ENCODE results near the gene SETBP1. TPM values are rescaled to one million over a fixed set of nuclear protein-coding genes. Genes with fewer than 3 reads are reported as not detected.

The SETBP1 gene
- total RNA-seq, 1 donor from 2014 or later = 80.0 TPM

- Mint-ChIP-seq H3K4me1 (ENCODE audit: unreplicated experiment) (peaks cover 25% of the 10 kb centered on the region), H3K4me3 (ENCODE audit: unreplicated experiment) (no peak overlapping the region), H3K27me3 (ENCODE audit: unreplicated experiment) (no peaks in the 10 kb centered on the region), H3K36me3 (ENCODE audit: unreplicated experiment) (peaks cover 40% of the 10 kb centered on the region), H3K9me3 (ENCODE audit: unreplicated experiment) (no peaks in the 10 kb centered on the region), H3K27ac (ENCODE audit: unreplicated experiment) (peak overlapping the region; percentile 79)
- no peak for DNase-seq (ENCODE audit: extremely low spot score, unreplicated experiment)
- TF ChIP-seq, protein P1, sequence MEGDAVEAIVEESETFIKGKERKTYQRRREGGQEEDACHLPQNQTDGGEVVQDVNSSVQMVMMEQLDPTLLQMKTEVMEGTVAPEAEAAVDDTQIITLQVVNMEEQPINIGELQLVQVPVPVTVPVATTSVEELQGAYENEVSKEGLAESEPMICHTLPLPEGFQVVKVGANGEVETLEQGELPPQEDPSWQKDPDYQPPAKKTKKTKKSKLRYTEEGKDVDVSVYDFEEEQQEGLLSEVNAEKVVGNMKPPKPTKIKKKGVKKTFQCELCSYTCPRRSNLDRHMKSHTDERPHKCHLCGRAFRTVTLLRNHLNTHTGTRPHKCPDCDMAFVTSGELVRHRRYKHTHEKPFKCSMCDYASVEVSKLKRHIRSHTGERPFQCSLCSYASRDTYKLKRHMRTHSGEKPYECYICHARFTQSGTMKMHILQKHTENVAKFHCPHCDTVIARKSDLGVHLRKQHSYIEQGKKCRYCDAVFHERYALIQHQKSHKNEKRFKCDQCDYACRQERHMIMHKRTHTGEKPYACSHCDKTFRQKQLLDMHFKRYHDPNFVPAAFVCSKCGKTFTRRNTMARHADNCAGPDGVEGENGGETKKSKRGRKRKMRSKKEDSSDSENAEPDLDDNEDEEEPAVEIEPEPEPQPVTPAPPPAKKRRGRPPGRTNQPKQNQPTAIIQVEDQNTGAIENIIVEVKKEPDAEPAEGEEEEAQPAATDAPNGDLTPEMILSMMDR (IDR thresholded peaks at IDR 0.05) = no peak
Observed at GRCh38 chr18:44709307-44710126, 28.8 kb downstream of the SETBP1 start.

DNA sequence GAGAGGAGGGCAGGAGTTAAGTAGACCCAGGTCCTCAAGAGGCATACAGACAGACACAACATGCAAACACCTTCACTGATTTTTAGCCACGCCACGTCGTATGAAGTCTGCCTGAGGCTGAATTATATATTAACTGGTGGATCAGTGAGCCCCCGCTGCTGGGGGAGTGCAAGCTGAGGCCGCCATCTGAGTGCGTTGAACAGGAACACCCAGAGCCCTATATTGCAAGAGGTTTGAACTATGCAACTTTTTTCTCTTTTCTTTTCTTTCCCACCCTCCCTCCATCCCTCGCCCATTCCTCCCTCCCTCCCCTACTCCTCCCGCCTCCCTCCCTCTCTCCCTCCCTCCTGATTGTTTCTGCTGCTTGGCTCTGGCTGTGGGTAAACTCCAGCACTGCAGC is 30.2 kb downstream of the SETBP1 start:
- DNase-seq (ENCODE audit: extremely low spot score, unreplicated experiment) = no peak
- TF ChIP-seq, protein P1 (IDR thresholded peaks at IDR 0.05) = no peak
- Mint-ChIP-seq H3K9me3 (ENCODE audit: unreplicated experiment) (no peaks in the 10 kb centered on the region), H3K36me3 (ENCODE audit: unreplicated experiment) (peaks cover 43% of the 10 kb centered on the region), H3K27ac (ENCODE audit: unreplicated experiment) (no peak overlapping the region), H3K4me1 (ENCODE audit: unreplicated experiment) (peaks cover 39% of the 10 kb centered on the region), H3K27me3 (ENCODE audit: unreplicated experiment) (no peaks in the 10 kb centered on the region), H3K4me3 (ENCODE audit: unreplicated experiment) (no peak overlapping the region)

DNA sequence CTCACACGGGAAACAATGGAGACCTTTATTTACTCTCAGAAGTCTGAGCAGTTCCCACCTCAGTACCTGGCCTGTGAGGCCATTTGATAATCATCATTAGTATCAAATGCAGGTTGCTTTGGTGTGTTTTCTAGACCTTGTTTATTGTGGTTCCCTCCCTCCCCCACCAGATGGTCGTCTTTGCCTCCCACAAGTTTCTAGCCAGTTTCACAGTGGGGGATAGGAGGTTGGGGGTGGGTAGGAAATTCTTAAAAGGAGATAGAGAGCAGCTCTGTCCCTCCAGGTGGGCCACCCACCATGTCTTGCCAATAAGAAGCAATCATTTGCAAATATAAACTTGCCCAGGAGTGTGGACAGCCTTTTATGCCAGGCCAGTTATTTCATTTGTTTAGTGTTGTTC is 31.3 kb downstream of the SETBP1 start:
- no peak for DNase-seq (ENCODE audit: extremely low spot score, unreplicated experiment)
- peaks cover 44% of the 10 kb centered on the region for H3K36me3 Mint-ChIP-seq (ENCODE audit: unreplicated experiment)
- no peaks in the 10 kb centered on the region for H3K9me3 Mint-ChIP-seq (ENCODE audit: unreplicated experiment)
- H3K27ac Mint-ChIP-seq (ENCODE audit: unreplicated experiment) = peak overlapping the region; percentile 5
- H3K27me3 Mint-ChIP-seq (ENCODE audit: unreplicated experiment) = no peaks in the 10 kb centered on the region
- peaks cover 45% of the 10 kb centered on the region for H3K4me1 Mint-ChIP-seq (ENCODE audit: unreplicated experiment)
- no peak overlapping the region for H3K4me3 Mint-ChIP-seq (ENCODE audit: unreplicated experiment)
- TF ChIP-seq, protein P1 (IDR thresholded peaks at IDR 0.05) = no peak

DNA sequence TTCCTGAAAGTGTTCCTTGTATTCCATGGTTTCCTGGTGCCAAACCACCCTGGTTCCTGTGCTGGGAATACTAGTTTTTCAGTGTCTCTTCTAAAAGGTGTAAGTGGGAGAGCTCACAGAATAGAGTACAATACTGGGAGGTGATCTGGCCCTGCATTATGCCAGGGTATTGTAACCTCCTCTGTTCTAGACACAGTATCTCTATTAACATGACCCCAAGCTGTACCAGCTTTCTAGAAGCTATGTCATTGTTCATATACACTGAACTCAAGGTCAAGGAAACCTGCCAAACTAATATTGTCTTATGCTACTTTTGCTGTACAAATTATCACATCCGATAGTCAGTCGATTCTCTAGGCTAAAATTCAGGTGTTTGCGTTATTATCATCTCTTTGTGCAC is 32.7 kb downstream of the SETBP1 start:
- H3K27me3 Mint-ChIP-seq (ENCODE audit: unreplicated experiment) = no peaks in the 10 kb centered on the region
- no peak overlapping the region for H3K27ac Mint-ChIP-seq (ENCODE audit: unreplicated experiment)
- H3K4me3 Mint-ChIP-seq (ENCODE audit: unreplicated experiment) = no peak overlapping the region
- H3K4me1 Mint-ChIP-seq (ENCODE audit: unreplicated experiment) = peaks cover 42% of the 10 kb centered on the region
- TF ChIP-seq, protein P1 (IDR thresholded peaks at IDR 0.05) = no peak
- peaks cover 44% of the 10 kb centered on the region for H3K36me3 Mint-ChIP-seq (ENCODE audit: unreplicated experiment)
- no peak for DNase-seq (ENCODE audit: extremely low spot score, unreplicated experiment)
- H3K9me3 Mint-ChIP-seq (ENCODE audit: unreplicated experiment) = no peaks in the 10 kb centered on the region

DNA sequence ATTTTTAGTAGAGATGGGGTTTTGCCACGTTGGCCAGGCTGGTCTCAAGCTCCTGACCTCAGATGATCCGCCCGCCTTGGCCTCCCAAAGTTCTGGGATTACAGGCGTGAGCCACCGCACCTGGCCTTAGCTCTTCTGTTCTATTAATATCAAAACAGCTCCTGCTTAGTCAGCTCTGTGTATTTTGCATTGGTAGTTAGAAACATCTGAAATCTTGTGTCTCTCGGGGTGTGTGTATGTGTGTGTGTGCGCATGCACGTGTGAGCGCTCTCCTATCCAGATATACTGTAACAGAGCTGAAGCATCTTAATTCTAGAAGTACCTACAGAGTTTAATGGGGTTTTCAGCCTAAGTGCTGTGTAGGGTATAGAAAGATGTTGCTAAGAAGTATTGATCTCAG is 33.7 kb downstream of the SETBP1 start:
- H3K4me1 Mint-ChIP-seq (ENCODE audit: unreplicated experiment) = peaks cover 34% of the 10 kb centered on the region
- no peak for DNase-seq (ENCODE audit: extremely low spot score, unreplicated experiment)
- no peaks in the 10 kb centered on the region for H3K27me3 Mint-ChIP-seq (ENCODE audit: unreplicated experiment)
- no peak overlapping the region for H3K4me3 Mint-ChIP-seq (ENCODE audit: unreplicated experiment)
- H3K36me3 Mint-ChIP-seq (ENCODE audit: unreplicated experiment) = peaks cover 45% of the 10 kb centered on the region
- TF ChIP-seq, protein P1 (IDR thresholded peaks at IDR 0.05) = no peak
- H3K9me3 Mint-ChIP-seq (ENCODE audit: unreplicated experiment) = no peaks in the 10 kb centered on the region
- no peak overlapping the region for H3K27ac Mint-ChIP-seq (ENCODE audit: unreplicated experiment)
